Fibroblast of lung (primary cell): ENCODE measurements around the gene GABBR2.
"Not testable (repeated sequence)": the region's sequence is repeated elsewhere in the genome, so short reads cannot be mapped to it uniquely, and the experiment has no call there.

Source experiments
- CTCF ChIP-seq, 2 donors: IDR thresholded peaks in 1 of 2; conservative IDR thresholded peaks in 1 of 2; 1 replicate in 1 of 2; 2 replicates in 1 of 2; pipeline ENCODE4 v1.5.1; 2011 to 2012; ENCODE audit warnings: low read length in 2 of 2, control low read depth in 1 of 2, inconsistent platforms in 1 of 2, low read depth in 1 of 2, mild to moderate bottlenecking in 1 of 2
- EZH2 ChIP-seq: IDR thresholded peaks from 2 replicates; pipeline ENCODE4 v1.5.1; 2012; ENCODE audit warnings: low read length, control low read depth, mild to moderate bottlenecking; ENCODE audit errors: missing control alignments

GRCh38 chr9:98464156-98464690 is 244.5 kb downstream of the GABBR2 start:
- TF ChIP-seq CTCF (conservative IDR thresholded peaks at IDR 0.05 in 1 of 2, IDR thresholded peaks at IDR 0.05 in 1 of 2; ENCODE audit: low read depth in 1 of 2, low read length in 2 of 2); EZH2: not testable (repeated sequence)
